ENCODE measurements around the gene TMEM175.

The TMEM175 gene

GRCh38 chr4:987624-988513 is 55.6 kb downstream of the TMEM175 start:
- H3K4me3 Mint-ChIP-seq = peak overlapping the region; percentile 82
- H3K27ac Mint-ChIP-seq = no peak overlapping the region
- H3K27me3 Mint-ChIP-seq = no peaks in the 10 kb centered on the region
- no peaks in the 10 kb centered on the region for H3K9me3 Mint-ChIP-seq (ENCODE audit: low read depth)
- H3K4me1 Mint-ChIP-seq (ENCODE audit: low read depth) = peaks cover 25% of the 10 kb centered on the region
- no peaks in the 10 kb centered on the region for H3K36me3 Mint-ChIP-seq

GRCh38 chr4:988726-989721 is 56.8 kb downstream of the TMEM175 start:
- H3K4me3 Mint-ChIP-seq = peak overlapping the region; percentile 10
- peaks cover 25% of the 10 kb centered on the region for H3K4me1 Mint-ChIP-seq (ENCODE audit: low read depth)
- H3K36me3 Mint-ChIP-seq = no peaks in the 10 kb centered on the region
- H3K27me3 Mint-ChIP-seq = no peaks in the 10 kb centered on the region
- H3K27ac Mint-ChIP-seq = no peak overlapping the region
- H3K9me3 Mint-ChIP-seq (ENCODE audit: low read depth) = no peaks in the 10 kb centered on the region

- no peaks in the 10 kb centered on the region for H3K36me3 Mint-ChIP-seq
- no peaks in the 10 kb centered on the region for H3K9me3 Mint-ChIP-seq (ENCODE audit: low read depth)
- H3K4me3 Mint-ChIP-seq = no peak overlapping the region
- H3K27ac Mint-ChIP-seq = no peak overlapping the region
- peaks cover 19% of the 10 kb centered on the region for H3K4me1 Mint-ChIP-seq (ENCODE audit: low read depth)
- H3K27me3 Mint-ChIP-seq = no peaks in the 10 kb centered on the region
Measured at GRCh38 chr4:989722-990471, 57.6 kb downstream of the TMEM175 start.

GRCh38 chr4:990746-991367 is 58.6 kb downstream of the TMEM175 start:
- Mint-ChIP-seq H3K36me3 (no peaks in the 10 kb centered on the region), H3K9me3 (ENCODE audit: low read depth) (no peaks in the 10 kb centered on the region), H3K27me3 (no peaks in the 10 kb centered on the region), H3K4me3 (no peak overlapping the region), H3K4me1 (ENCODE audit: low read depth) (peaks cover 10% of the 10 kb centered on the region), H3K27ac (no peak overlapping the region)

- H3K4me1 Mint-ChIP-seq (ENCODE audit: low read depth) = peaks cover 5% of the 10 kb centered on the region
Measured at GRCh38 chr4:991451-992296, 59.4 kb downstream of the TMEM175 start.

GRCh38 chr4:992297-993110 is 60.2 kb downstream of the TMEM175 start:
- H3K9me3 Mint-ChIP-seq (ENCODE audit: low read depth) = no peaks in the 10 kb centered on the region
- H3K36me3 Mint-ChIP-seq = no peaks in the 10 kb centered on the region
- H3K4me3 Mint-ChIP-seq = no peak overlapping the region
- no peaks in the 10 kb centered on the region for H3K27me3 Mint-ChIP-seq
- H3K4me1 Mint-ChIP-seq (ENCODE audit: low read depth) = peaks cover 5% of the 10 kb centered on the region
- no peak overlapping the region for H3K27ac Mint-ChIP-seq

More at GRCh38 chr4:991451-992296, 59.4 kb downstream of the TMEM175 start:
- H3K9me3 Mint-ChIP-seq (ENCODE audit: low read depth) = no peaks in the 10 kb centered on the region
- no peak overlapping the region for H3K27ac Mint-ChIP-seq
- no peaks in the 10 kb centered on the region for H3K27me3 Mint-ChIP-seq
- H3K4me3 Mint-ChIP-seq = no peak overlapping the region
- H3K36me3 Mint-ChIP-seq = no peaks in the 10 kb centered on the region

- Mint-ChIP-seq H3K36me3 (no peaks in the 10 kb centered on the region), H3K9me3 (ENCODE audit: low read depth) (no peaks in the 10 kb centered on the region), H3K4me1 (ENCODE audit: low read depth) (peaks cover 7% of the 10 kb centered on the region), H3K27me3 (peaks cover 1% of the 10 kb centered on the region), H3K4me3 (no peak within 1 kb of the TSS), H3K27ac (no peak within 1 kb of the TSS)
Measured at GRCh38 chr4:993111-994029, 61.1 kb downstream of the TMEM175 start, which contains the start of gene SLC26A1. TSS of gene SLC26A1 (minus strand) at chr4:993404. CDS start at chr4:991703, 1,701 bp downstream.

- no peak overlapping the region for H3K27ac Mint-ChIP-seq
- no peaks in the 10 kb centered on the region for H3K9me3 Mint-ChIP-seq (ENCODE audit: low read depth)
- H3K4me1 Mint-ChIP-seq (ENCODE audit: low read depth) = peaks cover 11% of the 10 kb centered on the region
- H3K4me3 Mint-ChIP-seq = no peak overlapping the region
- peaks cover 6% of the 10 kb centered on the region for H3K27me3 Mint-ChIP-seq
- no peaks in the 10 kb centered on the region for H3K36me3 Mint-ChIP-seq
Measured at GRCh38 chr4:995311-996026, 63.2 kb downstream of the TMEM175 start.

GRCh38 chr4:996030-996996 is 64.1 kb downstream of the TMEM175 start:
- Mint-ChIP-seq H3K9me3 (ENCODE audit: low read depth) (no peaks in the 10 kb centered on the region), H3K36me3 (no peaks in the 10 kb centered on the region), H3K4me1 (ENCODE audit: low read depth) (peaks cover 11% of the 10 kb centered on the region), H3K27me3 (peaks cover 6% of the 10 kb centered on the region), H3K4me3 (no peak overlapping the region), H3K27ac (no peak overlapping the region)

- Mint-ChIP-seq H3K27ac (no peak overlapping the region), H3K4me1 (ENCODE audit: low read depth) (peaks cover 11% of the 10 kb centered on the region), H3K36me3 (no peaks in the 10 kb centered on the region), H3K4me3 (no peak overlapping the region), H3K9me3 (ENCODE audit: low read depth) (no peaks in the 10 kb centered on the region), H3K27me3 (peaks cover 6% of the 10 kb centered on the region)
Measured at GRCh38 chr4:996997-997374, 64.7 kb downstream of the TMEM175 start.

Measured in activated naive CD8-positive, alpha-beta T cell (primary cell).